GM12873 (cell line): ENCODE results near the gene SMIM21.

Source experiments
- TF ChIP-seq, protein P1 (sequence below): IDR thresholded peaks from 2 replicates; pipeline ENCODE4 v1.5.1; 2012; ENCODE audit warnings: low read depth, mild to moderate bottlenecking, moderate library complexity, low read length, control low read depth; ENCODE audit not compliant: insufficient read depth; ENCODE audit errors: missing control alignments

SMIM21 gene

DNA sequence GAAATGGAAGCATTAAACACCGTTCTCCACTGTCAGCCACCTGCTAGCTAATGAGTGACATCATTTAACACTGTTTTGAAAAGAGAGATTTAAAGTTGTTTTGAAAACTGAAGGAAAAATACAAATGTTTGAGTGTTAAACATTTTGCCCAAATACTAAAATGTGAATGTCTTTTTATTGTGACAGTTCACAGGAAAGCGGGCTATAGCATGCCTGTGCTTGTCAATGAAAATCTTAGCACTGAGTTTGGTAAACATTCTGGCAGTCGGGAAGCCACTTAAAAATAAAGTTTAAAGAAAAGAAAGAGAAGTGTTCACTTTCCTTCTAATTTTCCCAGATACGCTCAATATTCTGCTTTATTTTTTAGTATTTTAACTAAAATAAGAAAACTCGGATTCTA lies 40.3 kb upstream of the SMIM21 start:
- TF ChIP-seq, protein P1, sequence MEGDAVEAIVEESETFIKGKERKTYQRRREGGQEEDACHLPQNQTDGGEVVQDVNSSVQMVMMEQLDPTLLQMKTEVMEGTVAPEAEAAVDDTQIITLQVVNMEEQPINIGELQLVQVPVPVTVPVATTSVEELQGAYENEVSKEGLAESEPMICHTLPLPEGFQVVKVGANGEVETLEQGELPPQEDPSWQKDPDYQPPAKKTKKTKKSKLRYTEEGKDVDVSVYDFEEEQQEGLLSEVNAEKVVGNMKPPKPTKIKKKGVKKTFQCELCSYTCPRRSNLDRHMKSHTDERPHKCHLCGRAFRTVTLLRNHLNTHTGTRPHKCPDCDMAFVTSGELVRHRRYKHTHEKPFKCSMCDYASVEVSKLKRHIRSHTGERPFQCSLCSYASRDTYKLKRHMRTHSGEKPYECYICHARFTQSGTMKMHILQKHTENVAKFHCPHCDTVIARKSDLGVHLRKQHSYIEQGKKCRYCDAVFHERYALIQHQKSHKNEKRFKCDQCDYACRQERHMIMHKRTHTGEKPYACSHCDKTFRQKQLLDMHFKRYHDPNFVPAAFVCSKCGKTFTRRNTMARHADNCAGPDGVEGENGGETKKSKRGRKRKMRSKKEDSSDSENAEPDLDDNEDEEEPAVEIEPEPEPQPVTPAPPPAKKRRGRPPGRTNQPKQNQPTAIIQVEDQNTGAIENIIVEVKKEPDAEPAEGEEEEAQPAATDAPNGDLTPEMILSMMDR = no peak

DNA sequence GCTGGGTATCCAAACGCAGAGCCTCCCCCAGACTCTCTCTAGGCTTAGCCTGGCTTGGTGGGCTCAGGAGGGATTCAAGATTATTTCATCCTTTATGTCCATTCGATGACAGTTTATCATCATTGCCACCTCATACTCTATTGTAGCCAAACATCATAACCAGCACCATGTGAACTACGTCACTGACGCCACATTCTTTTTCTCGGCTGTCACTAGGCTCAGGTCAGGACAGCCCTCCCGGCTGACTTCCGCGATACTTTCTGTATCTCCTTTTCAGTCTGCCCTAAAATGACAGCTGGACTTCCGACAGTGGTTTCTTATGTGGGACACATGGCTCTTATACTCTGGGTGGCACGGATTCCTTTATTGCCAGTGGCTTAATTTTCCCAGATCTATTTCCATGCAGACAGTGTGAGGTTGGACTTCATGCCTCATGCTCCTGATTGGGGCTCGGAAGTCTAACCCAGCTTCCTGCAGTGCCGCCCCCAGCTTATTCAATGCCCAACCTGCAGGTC lies 39.8 kb upstream of the SMIM21 start:
- TF ChIP-seq, protein P1 = no peak

DNA sequence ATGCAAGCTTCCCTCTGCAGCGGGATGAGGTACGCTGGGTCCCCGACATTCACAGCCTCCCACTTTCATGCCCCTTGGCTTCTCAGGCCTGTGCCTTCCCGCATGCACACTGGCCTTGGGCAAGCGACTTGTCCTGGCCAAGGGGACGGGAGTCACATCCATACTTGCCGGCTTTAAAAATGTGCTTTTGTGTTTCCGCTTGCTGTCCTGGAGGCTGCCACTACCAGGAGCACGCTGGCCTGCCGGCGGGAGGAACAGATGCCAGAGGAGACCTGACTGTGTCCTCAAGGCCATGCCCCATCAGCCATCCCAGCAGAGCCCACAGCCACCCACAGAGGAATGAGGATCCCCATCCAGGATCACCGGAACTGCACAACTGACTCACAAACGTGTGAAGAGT lies 36.9 kb upstream of the SMIM21 start:
- TF ChIP-seq, protein P1 = no peak

DNA sequence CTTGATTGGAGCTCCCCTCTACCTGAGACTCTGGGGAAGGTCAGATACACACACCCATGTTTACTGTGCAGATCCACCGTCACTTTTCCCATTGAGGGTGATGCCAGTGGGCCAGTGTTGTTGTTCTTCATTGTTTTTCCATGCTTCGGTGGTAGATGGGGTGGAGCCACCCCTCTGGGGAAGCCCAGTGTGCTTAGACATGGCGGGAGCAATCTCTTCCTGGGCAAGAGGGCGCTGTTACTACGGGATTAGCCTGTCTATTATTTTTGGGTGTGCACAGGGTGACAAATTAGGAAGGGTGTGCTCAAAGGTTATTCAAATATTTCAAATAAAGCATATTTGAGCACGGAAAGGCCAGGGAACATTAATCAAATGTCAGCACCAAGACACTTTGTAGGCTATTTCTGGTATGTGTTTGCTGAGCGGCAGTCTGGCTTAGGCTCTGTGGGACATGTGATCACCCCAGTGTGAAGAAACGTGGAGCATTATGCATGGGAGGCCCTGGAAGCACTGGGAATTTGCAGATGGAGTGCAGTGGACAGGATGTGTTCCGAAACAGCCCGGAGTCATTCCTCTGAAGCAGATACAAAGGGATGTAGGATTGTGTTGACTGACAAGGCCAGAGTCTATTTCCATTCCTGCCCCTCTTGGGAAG lies 34.8 kb upstream of the SMIM21 start:
- TF ChIP-seq, protein P1 = no peak

DNA sequence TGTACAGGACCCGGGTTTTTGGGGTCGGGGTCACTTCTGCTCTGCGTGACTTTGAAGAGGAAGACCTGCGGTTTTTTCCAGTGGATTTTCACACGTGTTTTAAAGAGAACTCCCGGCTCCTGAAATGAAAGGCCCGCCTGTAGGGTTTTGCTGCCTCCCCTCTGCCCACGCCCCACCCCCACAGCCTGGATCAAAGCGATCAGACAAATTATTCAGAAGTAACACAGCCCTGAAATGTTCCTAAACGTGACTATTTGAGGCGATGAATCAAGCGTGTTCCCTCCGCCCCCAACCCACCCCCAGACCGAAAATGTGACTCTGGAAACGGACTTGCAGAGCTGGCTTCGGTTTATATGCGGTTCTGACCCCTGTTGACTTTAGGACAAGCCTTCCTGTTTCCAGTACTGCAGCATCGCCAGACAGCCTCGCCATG lies 28.7 kb upstream of the SMIM21 start:
- TF ChIP-seq, protein P1 = no peak

DNA sequence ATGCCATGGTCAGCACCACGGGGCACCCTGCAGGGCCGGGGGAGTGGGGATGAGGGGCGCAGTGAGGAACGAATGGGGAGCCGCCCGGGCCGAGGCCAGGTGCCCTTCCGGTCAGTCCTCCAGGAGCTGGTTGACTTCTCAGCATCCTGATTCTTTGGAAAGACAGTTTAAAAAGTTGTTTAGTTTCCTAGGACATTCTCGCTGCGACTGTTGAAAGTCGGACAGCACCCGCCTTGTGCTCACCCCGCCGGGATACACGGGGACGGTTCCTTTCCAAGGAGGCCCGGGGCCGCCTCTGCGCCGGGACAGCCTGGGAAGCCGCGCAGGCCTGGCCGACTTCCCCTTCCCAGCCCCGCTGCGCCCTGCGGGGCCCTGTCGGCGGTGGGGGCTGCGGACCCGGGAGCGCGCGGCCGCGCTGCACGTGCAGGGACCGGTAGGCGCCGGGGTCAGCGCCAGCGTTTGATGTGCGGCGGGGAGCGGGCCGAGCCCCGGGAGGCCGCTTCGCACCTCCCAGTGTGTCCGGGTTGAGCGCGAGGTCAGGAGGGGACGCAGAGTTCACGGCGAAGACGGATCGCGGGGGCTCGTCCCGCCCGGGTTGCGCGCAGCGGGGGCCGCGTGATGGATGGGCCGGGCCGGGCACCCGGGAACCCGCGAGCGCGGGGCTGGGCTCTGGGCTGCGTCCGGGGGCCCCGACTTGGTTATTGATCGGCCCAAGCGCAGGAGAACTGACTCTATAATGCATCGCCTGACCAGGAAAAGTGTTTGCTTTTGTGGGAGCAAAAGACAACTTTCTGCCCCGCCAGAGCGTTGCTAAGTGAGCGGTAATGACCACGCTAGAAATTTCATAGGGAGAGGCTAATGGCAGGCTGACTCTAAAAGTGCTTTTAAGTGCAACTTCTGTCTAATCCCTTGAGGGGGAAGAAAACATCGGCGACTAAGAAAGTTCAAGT lies 28.0 kb upstream of the SMIM21 start:
- TF ChIP-seq, protein P1 = no peak
